IPS-18a (cell line): ENCODE measurements around the gene SAP30BP.

Source experiments
- H3K27ac ChIP-seq: one replicate; pipeline ENCODE4 v1.5.1; 2013; ENCODE audit warnings: low read length
- H3K27me3 ChIP-seq: one replicate; pipeline ENCODE4 v1.6.1; 2013; ENCODE audit warnings: mild to moderate bottlenecking, low read length; ENCODE audit not compliant: control insufficient read depth, insufficient read depth
- H3K36me3 ChIP-seq: one replicate; pipeline ENCODE4 v1.6.1; 2013; ENCODE audit warnings: low read depth, low read length; ENCODE audit not compliant: control insufficient read depth
- H3K4me1 ChIP-seq: one replicate; pipeline ENCODE4 v1.6.1; 2013; ENCODE audit warnings: low read depth, low read length; ENCODE audit not compliant: control insufficient read depth
- H3K4me3 ChIP-seq: one replicate; pipeline ENCODE4 v1.5.1; 2013; ENCODE audit warnings: low read length
- H3K9ac ChIP-seq: one replicate; pipeline ENCODE4 v1.6.1; 2013; ENCODE audit warnings: mild to moderate bottlenecking, low read length, moderate library complexity
- H3K9me3 ChIP-seq: one replicate; pipeline ENCODE4 v1.6.1; 2013; ENCODE audit warnings: low read depth, low read length; ENCODE audit not compliant: control insufficient read depth

SAP30BP gene

GRCh38 chr17:75737133-75737962 is 70.2 kb downstream of the SAP30BP start:
- Histone ChIP-seq H3K27me3 (no peaks in the 10 kb centered on the region), H3K9ac (no peak overlapping the region), H3K4me3 (no peak overlapping the region), H3K4me1 (no peaks in the 10 kb centered on the region), H3K36me3 (no peaks in the 10 kb centered on the region), H3K9me3 (no peaks in the 10 kb centered on the region), H3K27ac (no peak overlapping the region)

- Histone ChIP-seq H3K27ac (no peak overlapping the region), H3K27me3 (no peaks in the 10 kb centered on the region), H3K9ac (no peak overlapping the region), H3K36me3 (no peaks in the 10 kb centered on the region), H3K9me3 (no peaks in the 10 kb centered on the region), H3K4me1 (no peaks in the 10 kb centered on the region), H3K4me3 (no peak overlapping the region)
These were observed 71.2 kb downstream of the SAP30BP start for GRCh38 chr17:75738218-75738802.

- Histone ChIP-seq H3K9ac (no peak overlapping the region), H3K36me3 (no peaks in the 10 kb centered on the region), H3K4me3 (no peak overlapping the region)
These were observed 72.0 kb downstream of the SAP30BP start for GRCh38 chr17:75739174-75739573.

GRCh38 chr17:75739801-75740200 is 72.7 kb downstream of the SAP30BP start:
- Histone ChIP-seq H3K4me1 (no peaks in the 10 kb centered on the region), H3K36me3 (no peaks in the 10 kb centered on the region), H3K27me3 (no peaks in the 10 kb centered on the region), H3K4me3 (no peak overlapping the region), H3K9me3 (no peaks in the 10 kb centered on the region), H3K27ac (no peak overlapping the region), H3K9ac (no peak overlapping the region)

More at GRCh38 chr17:75739174-75739573, 72.0 kb downstream of the SAP30BP start:
- H3K27ac ChIP-seq, result no peak overlapping the region
- no peaks in the 10 kb centered on the region for H3K9me3 ChIP-seq
- H3K4me1 ChIP-seq, result no peaks in the 10 kb centered on the region
- H3K27me3 ChIP-seq, result no peaks in the 10 kb centered on the region

- H3K27ac ChIP-seq, result no peak overlapping the region
- H3K27me3 ChIP-seq, result no peaks in the 10 kb centered on the region
- no peaks in the 10 kb centered on the region for H3K4me1 ChIP-seq
- no peaks in the 10 kb centered on the region for H3K9me3 ChIP-seq
- H3K9ac ChIP-seq, result no peak overlapping the region
- H3K36me3 ChIP-seq, result no peaks in the 10 kb centered on the region
- no peak overlapping the region for H3K4me3 ChIP-seq
These were observed 73.1 kb downstream of the SAP30BP start for GRCh38 chr17:75740215-75740614.

GRCh38 chr17:75740631-75741077 is 73.5 kb downstream of the SAP30BP start:
- Histone ChIP-seq H3K4me3 (no peak overlapping the region), H3K9ac (no peak overlapping the region), H3K27me3 (no peaks in the 10 kb centered on the region), H3K9me3 (no peaks in the 10 kb centered on the region), H3K27ac (no peak overlapping the region), H3K4me1 (no peaks in the 10 kb centered on the region), H3K36me3 (no peaks in the 10 kb centered on the region)

GRCh38 chr17:75742337-75742736 is 75.2 kb downstream of the SAP30BP start:
- Histone ChIP-seq H3K36me3 (no peaks in the 10 kb centered on the region), H3K9me3 (no peaks in the 10 kb centered on the region), H3K27me3 (no peaks in the 10 kb centered on the region), H3K4me1 (no peaks in the 10 kb centered on the region), H3K9ac (no peak overlapping the region), H3K27ac (no peak overlapping the region), H3K4me3 (no peak overlapping the region)

- no peaks in the 10 kb centered on the region for H3K27me3 ChIP-seq
- no peak overlapping the region for H3K9ac ChIP-seq
- no peaks in the 10 kb centered on the region for H3K36me3 ChIP-seq
- no peak overlapping the region for H3K4me3 ChIP-seq
- no peaks in the 10 kb centered on the region for H3K9me3 ChIP-seq
- H3K27ac ChIP-seq, result no peak overlapping the region
- H3K4me1 ChIP-seq, result no peaks in the 10 kb centered on the region
These were observed 76.6 kb downstream of the SAP30BP start for GRCh38 chr17:75743625-75744206.

- H3K4me3 ChIP-seq, result no peak overlapping the region
- H3K9me3 ChIP-seq, result no peaks in the 10 kb centered on the region
- no peaks in the 10 kb centered on the region for H3K36me3 ChIP-seq
- H3K4me1 ChIP-seq, result no peaks in the 10 kb centered on the region
- no peak overlapping the region for H3K9ac ChIP-seq
- H3K27me3 ChIP-seq, result peaks cover 5% of the 10 kb centered on the region
- H3K27ac ChIP-seq, result no peak overlapping the region
These were observed 81.6 kb downstream of the SAP30BP start for GRCh38 chr17:75748706-75749105.

GRCh38 chr17:75749545-75750389 is 82.6 kb downstream of the SAP30BP start:
- H3K4me3 ChIP-seq, result no peak overlapping the region
- H3K36me3 ChIP-seq, result no peaks in the 10 kb centered on the region
- H3K27me3 ChIP-seq, result peaks cover 12% of the 10 kb centered on the region
- H3K9me3 ChIP-seq, result no peaks in the 10 kb centered on the region
- H3K27ac ChIP-seq, result no peak overlapping the region
- no peak overlapping the region for H3K9ac ChIP-seq
- no peaks in the 10 kb centered on the region for H3K4me1 ChIP-seq
